Lower lobe of right lung (tissue), 2 donors: ENCODE measurements around the gene PRRG4. TPM values are rescaled to one million over a fixed set of nuclear protein-coding genes. Genes with fewer than 3 reads are reported as not detected.
"Not testable (repeated sequence)": the region's sequence is repeated elsewhere in the genome, so short reads cannot be mapped to it uniquely, and the experiment has no call there.

ENCODE experiments used
- ATAC-seq, 2 donors: fragments of 200-7000 bp; cut with Tn5 transposase; one replicate each; pipeline ENCODE4 v1.9.1; 2020 to 2022; ENCODE audit warnings: mild to moderate bottlenecking in 2 of 2, moderate library complexity in 2 of 2
- DNase-seq: peaks from one replicate; pipeline ENCODE4 v3.0.0-alpha.2; 2020
- H3K27ac ChIP-seq: fragments of 200-600 bp; one replicate; pipeline ENCODE4 v1.8.0; 2022
- H3K27me3 ChIP-seq: fragments of 200-600 bp; one replicate; pipeline ENCODE4 v1.8.0; 2022; ENCODE audit warnings: low read depth
- H3K36me3 ChIP-seq: fragments of 200-600 bp; one replicate; pipeline ENCODE4 v1.8.0; 2022; ENCODE audit warnings: mild to moderate bottlenecking
- H3K4me1 ChIP-seq: fragments of 200-600 bp; one replicate; pipeline ENCODE4 v1.8.0; 2022
- H3K4me3 ChIP-seq: fragments of 200-600 bp; one replicate; pipeline ENCODE4 v1.8.0; 2022; ENCODE audit warnings: mild to moderate bottlenecking
- H3K9me3 ChIP-seq: fragments of 200-600 bp; one replicate; pipeline ENCODE4 v1.8.0; 2022
- intact Hi-C: fragments of 100-400 bp; cut with DNase I; formaldehyde crosslinking; loops from one replicate; pipeline ENCODE4 v1.11.0; 2022
- total RNA-seq: library from RNA; stranded (reverse); fragmentation: NEBNext Ultra II Directional; extraction: Animal tissue kit (Norgen Biotek cat#: 25700); gene quantifications from one replicate; pipeline ENCODE4 v1.2.1, GENCODE V29; 2021
- TF ChIP-seq, protein P1 (sequence below): fragments of 200-600 bp; IDR thresholded peaks from one replicate; pipeline ENCODE4 v1.8.0; 2022; ENCODE audit warnings: antibody characterized with exemption, mild to moderate bottlenecking
- donor health status: DM: no; HTN: yes; CAD: no; lungs with severe emphysema.

Gene PRRG4
- total RNA-seq, 1 donor from 2014 or later = 12.0 TPM

- H3K36me3 ChIP-seq = no peaks in the 10 kb centered on the region
- intact Hi-C loops = no loop called here
- no peaks in the 10 kb centered on the region for H3K4me1 ChIP-seq
- H3K9me3 ChIP-seq = no peaks in the 10 kb centered on the region
- no peak overlapping the region for H3K4me3 ChIP-seq
- no peaks in the 10 kb centered on the region for H3K27me3 ChIP-seq
- ATAC-seq (no peak), DNase-seq (no peak)
- H3K27ac ChIP-seq = no peak overlapping the region
- TF ChIP-seq, protein P1, sequence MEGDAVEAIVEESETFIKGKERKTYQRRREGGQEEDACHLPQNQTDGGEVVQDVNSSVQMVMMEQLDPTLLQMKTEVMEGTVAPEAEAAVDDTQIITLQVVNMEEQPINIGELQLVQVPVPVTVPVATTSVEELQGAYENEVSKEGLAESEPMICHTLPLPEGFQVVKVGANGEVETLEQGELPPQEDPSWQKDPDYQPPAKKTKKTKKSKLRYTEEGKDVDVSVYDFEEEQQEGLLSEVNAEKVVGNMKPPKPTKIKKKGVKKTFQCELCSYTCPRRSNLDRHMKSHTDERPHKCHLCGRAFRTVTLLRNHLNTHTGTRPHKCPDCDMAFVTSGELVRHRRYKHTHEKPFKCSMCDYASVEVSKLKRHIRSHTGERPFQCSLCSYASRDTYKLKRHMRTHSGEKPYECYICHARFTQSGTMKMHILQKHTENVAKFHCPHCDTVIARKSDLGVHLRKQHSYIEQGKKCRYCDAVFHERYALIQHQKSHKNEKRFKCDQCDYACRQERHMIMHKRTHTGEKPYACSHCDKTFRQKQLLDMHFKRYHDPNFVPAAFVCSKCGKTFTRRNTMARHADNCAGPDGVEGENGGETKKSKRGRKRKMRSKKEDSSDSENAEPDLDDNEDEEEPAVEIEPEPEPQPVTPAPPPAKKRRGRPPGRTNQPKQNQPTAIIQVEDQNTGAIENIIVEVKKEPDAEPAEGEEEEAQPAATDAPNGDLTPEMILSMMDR = peak; percentile 36
Observed at GRCh38 chr11:32884770-32885384, 55.1 kb downstream of the PRRG4 start.

GRCh38 chr11:32885556-32885955, 55.8 kb downstream of the PRRG4 start:
- Histone ChIP-seq H3K4me1 (no peaks in the 10 kb centered on the region), H3K9me3 (no peaks in the 10 kb centered on the region), H3K27ac (no peak overlapping the region), H3K4me3 (no peak overlapping the region), H3K36me3 (no peaks in the 10 kb centered on the region), H3K27me3 (no peaks in the 10 kb centered on the region)
- ATAC-seq (no peak), DNase-seq (no peak)
- TF ChIP-seq, protein P1 = no peak
- intact Hi-C loops = no loop called here

DNA sequence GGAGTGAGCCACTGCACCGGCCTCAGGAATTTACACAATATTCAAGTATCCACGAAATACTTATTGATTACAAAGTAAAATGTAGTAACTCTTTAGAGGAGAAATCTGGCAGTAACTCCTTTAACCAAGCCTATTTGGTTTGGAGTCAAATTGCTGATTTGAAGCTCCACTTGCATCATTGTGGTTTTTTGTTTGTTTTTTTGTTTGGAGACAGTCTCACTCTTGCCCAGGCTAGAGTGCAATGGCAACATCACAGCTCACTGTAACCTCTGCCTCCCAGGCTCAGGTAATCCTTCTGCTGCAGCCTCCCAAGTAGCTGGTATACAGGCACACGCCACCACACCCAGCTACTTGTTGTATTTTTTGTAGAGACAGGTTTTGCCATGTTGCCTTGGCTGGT, 56.5 kb downstream of the PRRG4 start:
- intact Hi-C loops = no loop called here
- Histone ChIP-seq H3K27ac (no peak overlapping the region), H3K4me3 (no peak overlapping the region), H3K4me1 (no peaks in the 10 kb centered on the region), H3K36me3 (no peaks in the 10 kb centered on the region), H3K27me3 (no peaks in the 10 kb centered on the region), H3K9me3 (no peaks in the 10 kb centered on the region)
- no peak for ATAC-seq
- TF ChIP-seq, protein P1 = no peak
- no peak for DNase-seq

- H3K36me3 ChIP-seq, H3K27ac ChIP-seq, H3K27me3 ChIP-seq, intact Hi-C loops, DNase-seq, H3K4me1 ChIP-seq, H3K9me3 ChIP-seq, H3K4me3 ChIP-seq, ATAC-seq: not testable (repeated sequence)
Observed at GRCh38 chr11:32887707-32888383, 58.1 kb downstream of the PRRG4 start.

DNA sequence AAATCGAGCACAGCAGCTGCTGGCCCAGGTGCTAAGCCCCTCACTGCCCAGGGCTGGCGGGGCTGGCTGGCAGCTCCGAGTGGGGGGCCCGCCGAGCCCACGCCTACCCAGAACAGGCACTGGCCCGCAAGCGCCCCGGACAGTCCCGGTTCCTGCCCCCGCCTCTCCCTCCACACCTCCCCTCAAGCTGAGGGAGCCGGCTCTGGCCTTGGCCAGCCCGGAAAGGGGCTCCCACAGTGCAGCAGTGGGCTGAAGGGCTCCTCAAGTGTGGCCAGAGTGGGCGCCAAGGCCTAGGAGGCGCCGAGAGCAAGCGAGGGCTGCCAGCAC, 58.6 kb downstream of the PRRG4 start:
- intact Hi-C loops, H3K27ac ChIP-seq, ATAC-seq, H3K27me3 ChIP-seq, DNase-seq, H3K36me3 ChIP-seq, H3K9me3 ChIP-seq, H3K4me3 ChIP-seq, H3K4me1 ChIP-seq: not testable (repeated sequence)

DNA sequence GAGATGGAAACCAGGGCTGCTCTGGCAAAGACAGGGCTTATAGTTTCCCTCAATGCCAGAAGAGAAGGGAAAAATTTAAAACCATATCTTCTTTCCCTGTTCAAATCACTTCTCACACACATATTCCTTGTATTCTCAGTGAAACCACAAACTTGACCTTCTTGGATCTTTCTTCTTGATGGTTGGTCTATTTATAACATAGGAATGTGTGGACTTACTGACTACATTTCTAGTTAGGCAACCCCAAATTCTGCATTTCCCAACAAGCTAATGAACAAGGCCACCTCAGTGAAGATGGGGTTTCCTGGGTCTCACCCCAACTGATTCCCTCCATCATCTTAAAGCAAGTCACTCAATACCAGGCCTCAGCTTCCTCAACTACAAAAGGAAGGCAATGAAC, 59.1 kb downstream of the PRRG4 start:
- ATAC-seq = no peak
- H3K4me1 ChIP-seq = peaks cover 8% of the 10 kb centered on the region
- no peaks in the 10 kb centered on the region for H3K36me3 ChIP-seq
- intact Hi-C loops = no loop called here
- H3K9me3 ChIP-seq = no peaks in the 10 kb centered on the region
- H3K4me3 ChIP-seq = no peak overlapping the region
- H3K27ac ChIP-seq = no peak overlapping the region
- TF ChIP-seq, protein P1 = no peak
- DNase-seq = no peak
- no peaks in the 10 kb centered on the region for H3K27me3 ChIP-seq
